Measurements from ENCODE around the gene MYT1.

GRCh38 chr20:64157878-64158277 lies 6.4 kb upstream of the MYT1 start:
- TF ChIP-seq, protein P1, sequence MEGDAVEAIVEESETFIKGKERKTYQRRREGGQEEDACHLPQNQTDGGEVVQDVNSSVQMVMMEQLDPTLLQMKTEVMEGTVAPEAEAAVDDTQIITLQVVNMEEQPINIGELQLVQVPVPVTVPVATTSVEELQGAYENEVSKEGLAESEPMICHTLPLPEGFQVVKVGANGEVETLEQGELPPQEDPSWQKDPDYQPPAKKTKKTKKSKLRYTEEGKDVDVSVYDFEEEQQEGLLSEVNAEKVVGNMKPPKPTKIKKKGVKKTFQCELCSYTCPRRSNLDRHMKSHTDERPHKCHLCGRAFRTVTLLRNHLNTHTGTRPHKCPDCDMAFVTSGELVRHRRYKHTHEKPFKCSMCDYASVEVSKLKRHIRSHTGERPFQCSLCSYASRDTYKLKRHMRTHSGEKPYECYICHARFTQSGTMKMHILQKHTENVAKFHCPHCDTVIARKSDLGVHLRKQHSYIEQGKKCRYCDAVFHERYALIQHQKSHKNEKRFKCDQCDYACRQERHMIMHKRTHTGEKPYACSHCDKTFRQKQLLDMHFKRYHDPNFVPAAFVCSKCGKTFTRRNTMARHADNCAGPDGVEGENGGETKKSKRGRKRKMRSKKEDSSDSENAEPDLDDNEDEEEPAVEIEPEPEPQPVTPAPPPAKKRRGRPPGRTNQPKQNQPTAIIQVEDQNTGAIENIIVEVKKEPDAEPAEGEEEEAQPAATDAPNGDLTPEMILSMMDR (IDR thresholded peaks at IDR 0.05; ENCODE audit: low read length), result no peak
- no peak for TF ChIP-seq EZH2 (IDR thresholded peaks at IDR 0.05; ENCODE audit: borderline replicate concordance, low read length)

Data from OCI-LY1 (cell line).